Islet of Langerhans (tissue), 1 donor: ENCODE measurements around the gene CSRP1.
"Not testable (repeated sequence)": the region's sequence is repeated elsewhere in the genome, so short reads cannot be mapped to it uniquely, and the experiment has no call there.

ENCODE experiments used
- FAIRE-seq: peaks from one replicate; lab custom pipeline; 2011; peaks lifted over from hg19 to GRCh38; lab: Jason Lieb, UNC

Gene CSRP1

DNA sequence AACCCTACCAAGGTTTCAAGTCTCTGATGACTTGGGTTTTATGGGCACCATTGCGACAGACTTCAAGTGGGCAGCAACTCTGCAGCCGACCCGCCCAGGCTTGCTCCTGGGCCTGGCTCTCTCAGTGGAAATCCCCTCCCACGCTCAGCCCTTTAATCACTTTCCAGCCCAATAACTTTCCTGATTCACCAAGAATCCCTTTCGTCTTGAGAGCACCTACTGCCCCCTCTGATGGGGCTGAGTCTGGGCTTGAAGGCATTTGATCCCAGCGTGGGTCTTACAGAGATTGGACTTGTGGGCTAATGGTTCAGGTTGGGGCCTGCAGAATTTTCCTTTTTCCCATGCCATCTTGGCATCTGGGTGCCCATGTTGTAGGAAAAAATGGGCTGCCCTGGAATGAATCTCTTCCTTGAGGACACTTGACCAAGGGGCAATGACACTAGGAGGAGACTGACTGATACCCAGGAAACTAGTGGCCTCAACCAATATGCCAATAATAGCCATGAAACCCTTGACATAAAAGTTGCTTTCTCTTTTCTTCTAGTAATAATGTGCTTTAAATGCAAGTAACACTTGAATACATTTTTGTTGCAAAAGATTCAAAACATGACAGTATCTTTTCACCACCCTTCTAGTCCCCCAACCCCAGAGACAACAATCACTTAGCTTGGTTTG is 30.1 kb downstream of the CSRP1 start:
- no peak for FAIRE-seq

GRCh38 chr1:201475915-201476669 is 30.8 kb downstream of the CSRP1 start:
- FAIRE-seq = no peak

- no peak for FAIRE-seq
These were observed 31.8 kb downstream of the CSRP1 start for GRCh38 chr1:201475130-201475529.

- no peak for FAIRE-seq
These were observed 33.6 kb downstream of the CSRP1 start for GRCh38 chr1:201473296-201473695.

DNA sequence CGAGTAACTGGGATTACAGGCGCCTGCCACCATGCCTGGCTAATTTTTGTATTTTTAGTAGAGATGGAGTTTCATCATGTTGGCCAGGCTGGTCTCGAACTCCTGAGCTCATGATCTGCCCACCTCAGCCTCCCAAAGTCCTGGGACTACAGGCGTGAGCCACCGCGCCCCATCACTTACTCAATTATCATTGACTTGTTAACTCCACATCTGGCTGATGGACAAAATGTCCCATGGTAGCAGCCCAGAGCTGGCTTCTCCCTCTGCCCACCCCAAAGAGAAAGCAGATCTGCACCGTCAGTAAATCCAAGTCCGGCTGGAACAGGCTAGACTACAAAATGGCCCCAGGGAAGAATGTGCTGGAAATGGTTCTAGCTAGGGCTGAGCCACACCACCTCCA is 34.6 kb downstream of the CSRP1 start:
- FAIRE-seq = not testable (repeated sequence)

DNA sequence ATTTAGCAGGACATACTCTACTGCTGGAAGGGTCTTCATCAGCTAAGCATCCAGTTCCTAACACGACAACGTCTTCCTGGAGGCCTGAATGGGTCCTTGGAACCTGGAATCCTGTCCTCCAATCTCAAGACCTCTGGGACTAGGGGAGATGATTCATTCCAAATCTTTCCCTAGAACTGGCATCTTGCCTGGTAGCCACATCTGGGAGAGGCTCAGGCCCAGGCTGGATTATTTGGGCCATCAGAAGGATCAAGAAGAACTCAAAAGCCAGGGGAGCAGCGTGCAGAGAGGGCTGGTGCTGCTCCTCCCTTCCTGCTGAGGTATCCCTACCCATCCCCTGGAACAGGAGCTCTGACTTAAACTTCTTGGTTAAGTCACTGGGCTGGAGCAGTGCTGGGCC is 35.2 kb downstream of the CSRP1 start:
- FAIRE-seq = no peak

GRCh38 chr1:201470581-201470980 is 36.3 kb downstream of the CSRP1 start:
- FAIRE-seq = no peak

GRCh38 chr1:201469645-201470074 is 37.3 kb downstream of the CSRP1 start:
- FAIRE-seq = no peak

DNA sequence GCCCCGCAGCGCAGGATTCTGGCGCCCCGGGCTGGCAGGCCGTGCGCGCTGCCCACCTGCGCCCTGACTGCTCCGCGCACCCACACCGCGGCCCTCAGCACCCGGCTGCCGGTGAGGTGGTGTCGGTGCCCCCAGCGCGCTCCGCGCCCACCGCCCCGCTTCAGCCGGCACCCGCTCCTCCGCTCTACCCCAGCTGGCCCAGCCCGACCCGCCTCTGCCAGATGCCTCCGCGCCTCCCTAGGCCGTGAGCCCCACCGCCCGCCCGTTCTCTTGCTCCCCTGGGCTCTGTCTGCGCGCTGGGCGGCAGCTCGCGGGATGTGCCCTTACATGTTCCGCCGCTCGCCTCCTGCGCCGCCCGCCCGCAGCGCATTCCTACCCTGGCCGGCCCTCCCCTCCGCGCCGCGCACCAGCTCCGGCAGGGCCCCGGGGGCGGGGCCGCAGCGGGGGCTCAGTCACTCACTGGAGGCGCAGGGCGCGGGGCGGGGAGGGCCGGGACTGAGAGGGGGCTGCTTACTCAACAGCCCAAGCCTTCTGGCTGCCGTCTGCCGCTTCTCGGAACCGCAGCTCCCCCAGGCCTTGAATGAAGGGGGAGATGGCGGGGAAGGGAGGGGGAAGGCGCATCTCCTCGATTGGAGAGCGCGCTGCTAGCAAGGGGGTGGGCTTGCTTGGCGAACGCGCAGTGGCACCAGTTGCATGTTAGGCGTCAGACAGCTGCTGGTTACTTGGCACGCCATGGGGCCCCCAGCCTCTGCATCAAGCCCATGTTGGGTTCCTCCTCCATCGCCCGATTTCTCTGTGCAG is 37.9 kb downstream of the CSRP1 start, which contains the start of gene PHLDA3:
Gene PHLDA3, minus strand, starts transcription at position 345 of the 801 bp plus-strand sequence. CDS start 402 bp downstream, outside the sequence.
- no peak for FAIRE-seq

GRCh38 chr1:201468501-201468843 is 38.5 kb downstream of the CSRP1 start:
- no peak for FAIRE-seq

DNA sequence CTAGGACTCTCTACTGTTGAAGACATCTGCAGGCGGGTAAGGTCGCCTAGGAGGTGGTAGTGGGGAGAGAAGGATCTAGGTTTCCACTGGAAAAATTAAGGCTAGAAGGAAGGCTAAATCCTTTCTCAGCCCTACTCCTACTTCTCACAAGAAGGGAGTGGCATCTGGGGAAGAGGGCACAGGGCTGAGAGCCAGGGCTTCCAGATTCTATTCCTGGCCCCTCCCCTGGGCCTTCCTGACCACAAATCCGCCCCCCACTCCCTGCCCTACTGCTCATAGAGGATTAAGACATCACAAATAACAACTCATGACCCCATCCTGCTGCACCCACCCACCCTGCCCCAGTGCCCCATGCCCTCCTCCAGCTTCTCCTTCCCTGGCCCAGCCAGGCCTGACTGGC is 40.4 kb downstream of the CSRP1 start:
- no peak for FAIRE-seq

DNA sequence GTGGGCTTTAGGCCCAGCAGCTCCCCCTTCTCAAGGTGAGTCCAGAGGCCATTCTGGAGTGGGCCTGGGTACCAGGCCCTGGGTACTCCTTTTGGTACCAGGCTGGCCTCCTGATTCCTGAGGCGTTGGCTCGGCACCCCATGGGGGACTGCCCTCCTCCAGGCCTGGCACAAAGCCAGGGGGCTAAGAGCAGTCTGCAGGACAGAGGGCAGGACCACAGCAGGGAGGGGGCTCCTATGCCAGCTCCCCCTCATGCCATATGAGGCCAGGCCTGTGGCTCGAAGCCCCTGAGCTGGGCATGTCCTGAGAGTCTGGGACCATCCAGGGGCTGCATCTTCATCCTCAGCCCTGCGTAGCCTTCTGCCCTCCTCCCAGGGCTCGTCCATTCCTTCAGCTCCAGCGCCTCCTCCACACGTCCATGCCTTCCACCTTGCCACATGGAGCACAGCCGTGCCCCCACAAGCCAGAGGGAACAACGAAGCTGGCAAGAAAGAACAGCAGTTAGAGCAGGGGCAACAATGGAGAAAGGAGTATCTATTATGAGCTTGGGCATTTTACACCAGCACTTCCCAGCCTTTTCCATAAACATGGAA is 41.1 kb downstream of the CSRP1 start:
- FAIRE-seq = no peak

- no peak for FAIRE-seq
These were observed 43.8 kb downstream of the CSRP1 start for GRCh38 chr1:201463071-201463552.

DNA sequence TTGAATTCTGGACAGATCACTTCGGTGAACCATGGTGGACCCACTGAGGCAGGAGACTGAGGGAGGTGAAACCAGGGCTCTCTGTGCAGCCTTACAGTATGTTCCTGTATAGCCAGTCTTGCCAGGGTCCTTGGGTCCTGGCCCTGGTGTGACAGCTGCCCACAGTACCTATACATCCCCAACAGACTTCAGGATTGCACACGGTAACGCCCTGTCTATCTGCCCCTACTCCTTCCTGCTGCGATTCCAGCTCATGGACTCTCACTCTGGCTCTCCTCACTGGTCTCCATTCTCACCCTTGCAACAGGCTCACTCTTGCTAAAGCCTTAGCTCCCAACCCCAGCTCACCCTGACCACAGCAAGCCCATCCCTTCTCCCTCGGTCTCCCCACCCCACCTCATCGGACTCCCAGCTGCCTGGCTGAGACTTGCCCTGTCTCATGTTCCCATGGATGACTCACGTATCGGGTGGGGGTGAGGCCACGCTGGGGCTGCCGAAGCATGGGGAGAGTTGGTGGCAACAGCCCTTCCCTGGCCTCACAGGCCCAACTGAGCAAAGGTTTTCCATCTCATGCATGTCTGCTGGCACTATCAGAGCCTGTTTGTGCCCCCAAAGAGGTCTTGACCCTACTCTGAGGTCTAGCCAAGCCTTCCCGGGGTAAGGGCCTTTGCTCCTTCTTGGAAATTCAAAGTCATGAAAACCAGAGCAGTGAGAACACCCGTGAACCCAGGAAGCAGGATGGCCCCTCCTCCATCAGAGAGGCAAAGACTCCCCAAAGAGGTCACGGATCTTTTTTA is 45.1 kb downstream of the CSRP1 start:
- no peak for FAIRE-seq

- no peak for FAIRE-seq
These were observed 45.9 kb downstream of the CSRP1 start for GRCh38 chr1:201460814-201461644.

DNA sequence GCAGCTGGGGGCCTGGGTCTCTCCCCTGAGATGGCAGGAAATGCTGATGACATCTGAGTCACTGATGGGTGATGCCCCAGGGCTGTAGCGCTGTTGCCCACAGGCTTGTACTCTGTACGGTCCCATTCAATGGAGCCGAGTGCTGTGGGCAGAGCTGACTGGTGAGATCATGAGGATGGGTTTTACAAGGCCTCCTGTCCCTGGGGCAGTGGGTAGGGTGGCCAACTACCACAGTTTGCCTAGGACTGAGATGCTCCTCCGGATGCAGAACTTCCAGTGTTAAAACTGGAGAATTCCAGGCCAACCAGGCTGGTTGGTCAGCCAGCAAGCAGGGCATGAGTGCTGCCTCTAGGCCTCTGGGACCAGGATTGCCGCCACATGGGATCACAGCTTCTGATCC is 47.1 kb downstream of the CSRP1 start:
- no peak for FAIRE-seq

- FAIRE-seq = no peak
These were observed 47.9 kb downstream of the CSRP1 start for GRCh38 chr1:201459052-201459451.

- no peak for FAIRE-seq
These were observed 49.4 kb downstream of the CSRP1 start for GRCh38 chr1:201457508-201457960.

GRCh38 chr1:201456499-201457309 is 50.2 kb downstream of the CSRP1 start:
- no peak for FAIRE-seq

GRCh38 chr1:201455098-201455497 is 51.8 kb downstream of the CSRP1 start:
- FAIRE-seq = no peak
